Hepatocyte (in vitro differentiated cells): Measurements from ENCODE around the gene AP2M1.

Experiments used
- CTCF ChIP-seq: fragments of 200-600 bp; sonication (generic); IDR thresholded peaks from 2 replicates; pipeline ENCODE4 v1.5.1; 2016; ENCODE audit warnings: antibody characterized with exemption, mild to moderate bottlenecking; ENCODE audit not compliant: poor library complexity
- EZH2 ChIP-seq: fragments of 200-600 bp; sonication (generic); IDR thresholded peaks from 2 replicates; pipeline ENCODE4 v1.6.1; 2016; ENCODE audit warnings: antibody characterized with exemption, mild to moderate bottlenecking, borderline replicate concordance
- EZH2phosphoT487 ChIP-seq: fragments of 200-600 bp; sonication (generic); IDR thresholded peaks from one replicate; pipeline ENCODE4 v1.6.1; 2018; ENCODE audit warnings: antibody characterized with exemption, mild to moderate bottlenecking, low read depth, moderate library complexity; ENCODE audit not compliant: unreplicated experiment, severe bottlenecking

GRCh38 chr3:184175506-184175905, 851 bp downstream of the AP2M1 start:
- TF ChIP-seq EZH2 (no peak), EZH2phosphoT487 (no peak), CTCF (no peak)
